Uterus (tissue), 2 donors: Measurements from ENCODE around the gene RUBCNL.

Source experiments
- POLR2A ChIP-seq, 2 donors: fragments of 450-650 bp; IDR thresholded peaks; one replicate each; pipeline ENCODE4 v1.6.1; 2016; ENCODE audit warnings: antibody characterized with exemption in 2 of 2, mild to moderate bottlenecking in 1 of 2, moderate library complexity in 1 of 2
- TF ChIP-seq, protein P1 (sequence below), 4 experiments: fragments of 200-600 bp in 2 of 4; fragments of 450-650 bp in 2 of 4; sonication (generic) in 2 of 4; IDR thresholded peaks; one replicate each; pipeline ENCODE4 v1.5.1; 2016 to 2019; ENCODE audit warnings: antibody characterized with exemption in 4 of 4, mild to moderate bottlenecking in 2 of 4, moderate library complexity in 1 of 4

DNA sequence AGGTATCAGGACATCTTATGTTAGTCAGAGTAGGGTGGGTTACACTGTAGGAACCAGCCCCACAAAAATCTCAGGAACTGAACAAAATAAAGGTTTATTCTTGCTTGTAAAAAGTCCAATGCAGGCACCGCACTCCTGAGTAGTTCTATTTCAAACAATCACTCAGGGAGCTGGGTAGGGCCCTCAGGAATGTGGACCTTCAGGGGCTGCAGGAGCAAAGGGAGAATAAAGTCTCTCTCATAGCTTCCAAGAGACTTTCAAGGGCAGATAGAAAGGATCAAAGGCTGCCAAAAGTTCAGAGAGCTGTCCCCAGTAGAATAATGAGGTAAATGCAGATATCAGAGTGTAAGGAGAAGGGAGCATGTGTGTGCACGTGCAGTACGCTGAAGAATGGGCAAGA is 49.4 kb downstream of the RUBCNL start:
- TF ChIP-seq, protein P1, sequence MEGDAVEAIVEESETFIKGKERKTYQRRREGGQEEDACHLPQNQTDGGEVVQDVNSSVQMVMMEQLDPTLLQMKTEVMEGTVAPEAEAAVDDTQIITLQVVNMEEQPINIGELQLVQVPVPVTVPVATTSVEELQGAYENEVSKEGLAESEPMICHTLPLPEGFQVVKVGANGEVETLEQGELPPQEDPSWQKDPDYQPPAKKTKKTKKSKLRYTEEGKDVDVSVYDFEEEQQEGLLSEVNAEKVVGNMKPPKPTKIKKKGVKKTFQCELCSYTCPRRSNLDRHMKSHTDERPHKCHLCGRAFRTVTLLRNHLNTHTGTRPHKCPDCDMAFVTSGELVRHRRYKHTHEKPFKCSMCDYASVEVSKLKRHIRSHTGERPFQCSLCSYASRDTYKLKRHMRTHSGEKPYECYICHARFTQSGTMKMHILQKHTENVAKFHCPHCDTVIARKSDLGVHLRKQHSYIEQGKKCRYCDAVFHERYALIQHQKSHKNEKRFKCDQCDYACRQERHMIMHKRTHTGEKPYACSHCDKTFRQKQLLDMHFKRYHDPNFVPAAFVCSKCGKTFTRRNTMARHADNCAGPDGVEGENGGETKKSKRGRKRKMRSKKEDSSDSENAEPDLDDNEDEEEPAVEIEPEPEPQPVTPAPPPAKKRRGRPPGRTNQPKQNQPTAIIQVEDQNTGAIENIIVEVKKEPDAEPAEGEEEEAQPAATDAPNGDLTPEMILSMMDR (IDR thresholded peaks at IDR 0.05), result no peak
- TF ChIP-seq POLR2A (IDR thresholded peaks at IDR 0.05), result no peak
